Measurements from ENCODE around the gene WDR20. TPM values are rescaled to one million over a fixed set of nuclear protein-coding genes. Genes with fewer than 3 reads are reported as not detected.
A peak's percentile ranks its signal among the peaks of the same experiment; 100 is the strongest.
"Not testable (repeated sequence)": the region's sequence is repeated elsewhere in the genome, so short reads cannot be mapped to it uniquely, and the experiment has no call there.

The WDR20 gene
- total RNA-seq, 1 donor from 2014 or later, result 29.6 TPM

- DNase-seq, result no peak
Observed at GRCh38 chr14:102131741-102132140, 8.0 kb upstream of the WDR20 start.

- DNase-seq, result not testable (repeated sequence)
Observed at GRCh38 chr14:102134021-102134420, 5.7 kb upstream of the WDR20 start.

- not testable (repeated sequence) for DNase-seq
Observed at GRCh38 chr14:102134719-102135118, 5.0 kb upstream of the WDR20 start.

- DNase-seq, result not testable (repeated sequence)
Observed at GRCh38 chr14:102135456-102135855, 4.2 kb upstream of the WDR20 start.

- no peak for DNase-seq
Observed at GRCh38 chr14:102138535-102138934, 1.2 kb upstream of the WDR20 start.

GRCh38 chr14:102138961-102139285 lies 774 bp upstream of the WDR20 start:
- DNase-seq, result peak; percentile 53

GRCh38 chr14:102140027-102140749 lies 491 bp downstream of the WDR20 start:
- DNase-seq, result peak; percentile 45

- no peak for DNase-seq
Observed at GRCh38 chr14:102140750-102141145, 1.1 kb downstream of the WDR20 start.

- DNase-seq, result no peak
Observed at GRCh38 chr14:102141797-102142196, 2.1 kb downstream of the WDR20 start.

GRCh38 chr14:102144914-102145313 lies 5.2 kb downstream of the WDR20 start:
- DNase-seq, result no peak

GRCh38 chr14:102145395-102145794 lies 5.7 kb downstream of the WDR20 start:
- DNase-seq, result no peak

- no peak for DNase-seq
Observed at GRCh38 chr14:102146423-102146822, 6.7 kb downstream of the WDR20 start.

- DNase-seq, result no peak
Observed at GRCh38 chr14:102150083-102150482, 10.4 kb downstream of the WDR20 start.

- DNase-seq, result peak; percentile 12
Observed at GRCh38 chr14:102150744-102151143, 11.0 kb downstream of the WDR20 start.

GRCh38 chr14:102151411-102151810 lies 11.7 kb downstream of the WDR20 start:
- DNase-seq, result not testable (repeated sequence)

GRCh38 chr14:102154121-102154520 lies 14.4 kb downstream of the WDR20 start:
- no peak for DNase-seq

GRCh38 chr14:102154821-102155549 lies 15.3 kb downstream of the WDR20 start:
- no peak for DNase-seq

GRCh38 chr14:102157346-102157745 lies 17.6 kb downstream of the WDR20 start:
- no peak for DNase-seq

- DNase-seq, result no peak
Observed at GRCh38 chr14:102158797-102159196, 19.1 kb downstream of the WDR20 start.

GRCh38 chr14:102159841-102160240 lies 20.1 kb downstream of the WDR20 start:
- no peak for DNase-seq

GRCh38 chr14:102162487-102162886 lies 22.8 kb downstream of the WDR20 start:
- DNase-seq, result no peak

GRCh38 chr14:102164241-102164641 lies 24.5 kb downstream of the WDR20 start:
- no peak for DNase-seq

GRCh38 chr14:102164965-102165364 lies 25.3 kb downstream of the WDR20 start:
- DNase-seq, result no peak

- DNase-seq, result no peak
Observed at GRCh38 chr14:102170061-102170460, 30.4 kb downstream of the WDR20 start.

Measured in tongue (tissue), 2 donors.